ENCODE data around the gene TCF7L2.

DNA sequence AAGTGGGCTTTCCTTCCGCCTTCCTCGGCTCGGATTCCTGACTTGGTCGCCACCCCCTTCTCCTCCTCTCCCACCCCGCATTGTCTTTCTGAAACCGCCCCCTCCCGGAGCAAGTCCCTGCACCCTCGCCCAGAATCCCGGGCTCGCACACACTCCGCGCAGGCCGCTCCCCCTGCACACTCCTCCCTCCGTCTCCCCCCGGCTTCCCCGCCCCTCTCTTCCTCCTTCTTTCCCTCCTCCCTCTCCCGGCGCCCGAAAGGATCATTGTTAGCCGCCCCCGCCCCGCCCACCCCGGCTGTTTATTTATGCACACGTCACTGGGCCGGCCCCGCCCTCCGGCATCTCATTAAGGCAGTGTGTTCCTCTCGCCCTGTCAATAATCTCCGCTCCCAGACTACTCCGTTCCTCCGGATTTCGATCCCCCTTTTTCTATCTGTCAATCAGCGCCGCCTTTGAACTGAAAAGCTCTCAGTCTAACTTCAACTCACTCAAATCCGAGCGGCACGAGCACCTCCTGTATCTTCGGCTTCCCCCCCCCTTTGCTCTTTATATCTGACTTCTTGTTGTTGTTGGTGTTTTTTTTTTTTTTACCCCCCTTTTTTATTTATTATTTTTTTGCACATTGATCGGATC lies at the start of gene TCF7L2:
- TF ChIP-seq MTA3 (IDR thresholded peaks at IDR 0.05; ENCODE audit: borderline replicate concordance), result no peak
- TF ChIP-seq, protein P1, sequence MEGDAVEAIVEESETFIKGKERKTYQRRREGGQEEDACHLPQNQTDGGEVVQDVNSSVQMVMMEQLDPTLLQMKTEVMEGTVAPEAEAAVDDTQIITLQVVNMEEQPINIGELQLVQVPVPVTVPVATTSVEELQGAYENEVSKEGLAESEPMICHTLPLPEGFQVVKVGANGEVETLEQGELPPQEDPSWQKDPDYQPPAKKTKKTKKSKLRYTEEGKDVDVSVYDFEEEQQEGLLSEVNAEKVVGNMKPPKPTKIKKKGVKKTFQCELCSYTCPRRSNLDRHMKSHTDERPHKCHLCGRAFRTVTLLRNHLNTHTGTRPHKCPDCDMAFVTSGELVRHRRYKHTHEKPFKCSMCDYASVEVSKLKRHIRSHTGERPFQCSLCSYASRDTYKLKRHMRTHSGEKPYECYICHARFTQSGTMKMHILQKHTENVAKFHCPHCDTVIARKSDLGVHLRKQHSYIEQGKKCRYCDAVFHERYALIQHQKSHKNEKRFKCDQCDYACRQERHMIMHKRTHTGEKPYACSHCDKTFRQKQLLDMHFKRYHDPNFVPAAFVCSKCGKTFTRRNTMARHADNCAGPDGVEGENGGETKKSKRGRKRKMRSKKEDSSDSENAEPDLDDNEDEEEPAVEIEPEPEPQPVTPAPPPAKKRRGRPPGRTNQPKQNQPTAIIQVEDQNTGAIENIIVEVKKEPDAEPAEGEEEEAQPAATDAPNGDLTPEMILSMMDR (IDR thresholded peaks at IDR 0.05 in 2 of 3, conservative IDR thresholded peaks at IDR 0.05 in 1 of 3; ENCODE audit: insufficient read depth in 2 of 3, low read depth in 1 of 3, low read length in 3 of 3), result no peak
- TF ChIP-seq, protein P2, sequence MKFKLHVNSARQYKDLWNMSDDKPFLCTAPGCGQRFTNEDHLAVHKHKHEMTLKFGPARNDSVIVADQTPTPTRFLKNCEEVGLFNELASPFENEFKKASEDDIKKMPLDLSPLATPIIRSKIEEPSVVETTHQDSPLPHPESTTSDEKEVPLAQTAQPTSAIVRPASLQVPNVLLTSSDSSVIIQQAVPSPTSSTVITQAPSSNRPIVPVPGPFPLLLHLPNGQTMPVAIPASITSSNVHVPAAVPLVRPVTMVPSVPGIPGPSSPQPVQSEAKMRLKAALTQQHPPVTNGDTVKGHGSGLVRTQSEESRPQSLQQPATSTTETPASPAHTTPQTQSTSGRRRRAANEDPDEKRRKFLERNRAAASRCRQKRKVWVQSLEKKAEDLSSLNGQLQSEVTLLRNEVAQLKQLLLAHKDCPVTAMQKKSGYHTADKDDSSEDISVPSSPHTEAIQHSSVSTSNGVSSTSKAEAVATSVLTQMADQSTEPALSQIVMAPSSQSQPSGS (CRISPR knock-in tag; IDR thresholded peaks at IDR 0.05), result no peak
- no peak for TF ChIP-seq ZNF274 (IDR thresholded peaks at IDR 0.05; ENCODE audit: borderline replicate concordance, low read depth, low read length)
- peak; percentile 80 for TF ChIP-seq MEIS2 (IDR thresholded peaks at IDR 0.05; ENCODE audit: partially characterized antibody)
- TF ChIP-seq NFYB (IDR thresholded peaks at IDR 0.05; ENCODE audit: extremely low read depth, insufficient read length), result no peak
- no peak for TF ChIP-seq SMARCA4 (IDR thresholded peaks at IDR 0.05)
- TF ChIP-seq, protein P3, sequence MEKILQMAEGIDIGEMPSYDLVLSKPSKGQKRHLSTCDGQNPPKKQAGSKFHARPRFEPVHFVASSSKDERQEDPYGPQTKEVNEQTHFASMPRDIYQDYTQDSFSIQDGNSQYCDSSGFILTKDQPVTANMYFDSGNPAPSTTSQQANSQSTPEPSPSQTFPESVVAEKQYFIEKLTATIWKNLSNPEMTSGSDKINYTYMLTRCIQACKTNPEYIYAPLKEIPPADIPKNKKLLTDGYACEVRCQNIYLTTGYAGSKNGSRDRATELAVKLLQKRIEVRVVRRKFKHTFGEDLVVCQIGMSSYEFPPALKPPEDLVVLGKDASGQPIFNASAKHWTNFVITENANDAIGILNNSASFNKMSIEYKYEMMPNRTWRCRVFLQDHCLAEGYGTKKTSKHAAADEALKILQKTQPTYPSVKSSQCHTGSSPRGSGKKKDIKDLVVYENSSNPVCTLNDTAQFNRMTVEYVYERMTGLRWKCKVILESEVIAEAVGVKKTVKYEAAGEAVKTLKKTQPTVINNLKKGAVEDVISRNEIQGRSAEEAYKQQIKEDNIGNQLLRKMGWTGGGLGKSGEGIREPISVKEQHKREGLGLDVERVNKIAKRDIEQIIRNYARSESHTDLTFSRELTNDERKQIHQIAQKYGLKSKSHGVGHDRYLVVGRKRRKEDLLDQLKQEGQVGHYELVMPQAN (IDR thresholded peaks at IDR 0.05; ENCODE audit: borderline replicate concordance), result no peak
- no peak for TF ChIP-seq SOX6 (IDR thresholded peaks at IDR 0.05)
- no peak for TF ChIP-seq GATA2 (CRISPR knock-in tag; IDR thresholded peaks at IDR 0.05)
- TF ChIP-seq POLR2G (IDR thresholded peaks at IDR 0.05; ENCODE audit: low read depth, low read length), result peak; percentile 48
- TF ChIP-seq, protein P4, sequence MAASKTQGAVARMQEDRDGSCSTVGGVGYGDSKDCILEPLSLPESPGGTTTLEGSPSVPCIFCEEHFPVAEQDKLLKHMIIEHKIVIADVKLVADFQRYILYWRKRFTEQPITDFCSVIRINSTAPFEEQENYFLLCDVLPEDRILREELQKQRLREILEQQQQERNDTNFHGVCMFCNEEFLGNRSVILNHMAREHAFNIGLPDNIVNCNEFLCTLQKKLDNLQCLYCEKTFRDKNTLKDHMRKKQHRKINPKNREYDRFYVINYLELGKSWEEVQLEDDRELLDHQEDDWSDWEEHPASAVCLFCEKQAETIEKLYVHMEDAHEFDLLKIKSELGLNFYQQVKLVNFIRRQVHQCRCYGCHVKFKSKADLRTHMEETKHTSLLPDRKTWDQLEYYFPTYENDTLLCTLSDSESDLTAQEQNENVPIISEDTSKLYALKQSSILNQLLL (CRISPR knock-in tag; IDR thresholded peaks at IDR 0.05; ENCODE audit: borderline replicate concordance), result no peak
- TF ChIP-seq, protein P5, sequence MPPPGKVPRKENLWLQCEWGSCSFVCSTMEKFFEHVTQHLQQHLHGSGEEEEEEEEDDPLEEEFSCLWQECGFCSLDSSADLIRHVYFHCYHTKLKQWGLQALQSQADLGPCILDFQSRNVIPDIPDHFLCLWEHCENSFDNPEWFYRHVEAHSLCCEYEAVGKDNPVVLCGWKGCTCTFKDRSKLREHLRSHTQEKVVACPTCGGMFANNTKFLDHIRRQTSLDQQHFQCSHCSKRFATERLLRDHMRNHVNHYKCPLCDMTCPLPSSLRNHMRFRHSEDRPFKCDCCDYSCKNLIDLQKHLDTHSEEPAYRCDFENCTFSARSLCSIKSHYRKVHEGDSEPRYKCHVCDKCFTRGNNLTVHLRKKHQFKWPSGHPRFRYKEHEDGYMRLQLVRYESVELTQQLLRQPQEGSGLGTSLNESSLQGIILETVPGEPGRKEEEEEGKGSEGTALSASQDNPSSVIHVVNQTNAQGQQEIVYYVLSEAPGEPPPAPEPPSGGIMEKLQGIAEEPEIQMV (tag; conservative IDR thresholded peaks at IDR 0.05; ENCODE audit: low read depth), result no peak
- TF ChIP-seq ZNF3 (CRISPR knock-in tag; IDR thresholded peaks at IDR 0.05), result no peak
